CD4-positive, alpha-beta T cell treated with Interleukin-17A for 1 hour (primary cell): ENCODE results near the gene PSD.
A peak's percentile ranks its signal among the peaks of the same experiment; 100 is the strongest.

Source experiments
- DNase-seq: peaks from one replicate; pipeline ENCODE4 v3.0.0-alpha.2; 2020

PSD gene

GRCh38 chr10:102382871-102383270, 35.7 kb downstream of the PSD start:
- DNase-seq, result no peak

DNA sequence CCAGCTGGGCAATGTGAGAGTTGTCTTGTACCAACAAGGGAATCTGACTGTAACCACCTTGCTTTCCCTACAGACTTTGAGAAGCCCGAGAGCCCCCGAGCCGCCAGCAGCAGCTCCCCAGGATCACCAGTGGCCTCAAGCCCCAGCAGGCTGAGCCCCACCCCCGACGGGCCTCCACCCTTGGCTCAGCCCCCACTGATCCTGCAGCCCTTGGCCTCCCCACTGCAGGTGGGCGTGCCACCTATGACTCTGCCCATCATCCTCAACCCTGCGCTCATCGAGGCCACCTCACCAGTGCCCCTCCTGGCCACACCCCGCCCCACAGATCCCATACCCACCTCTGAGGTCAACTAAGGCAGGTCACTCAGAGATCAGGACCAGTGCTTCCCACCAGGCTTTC, 36.6 kb downstream of the PSD start:
- DNase-seq, result no peak

GRCh38 chr10:102379383-102379782, 39.2 kb downstream of the PSD start:
- no peak for DNase-seq

DNA sequence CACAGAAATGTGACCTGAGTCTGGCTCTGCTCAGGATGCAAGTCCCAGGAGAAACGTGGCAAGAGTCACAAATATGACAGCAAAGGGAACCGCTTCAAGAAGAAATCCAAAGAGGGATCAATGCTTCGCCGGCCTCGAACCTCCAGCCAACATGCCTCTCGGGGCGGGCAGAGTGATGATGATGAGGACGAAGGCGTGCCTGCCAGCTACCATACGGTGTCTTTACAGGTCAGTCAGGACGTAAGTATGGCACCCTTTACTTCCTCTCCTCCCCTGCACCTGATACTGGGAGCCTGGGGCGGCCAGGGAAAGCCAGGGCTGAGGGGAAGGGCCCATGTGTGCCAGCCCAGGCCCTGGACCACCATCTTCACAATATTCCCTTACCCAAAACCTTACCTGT, 41.7 kb downstream of the PSD start:
- no peak for DNase-seq

GRCh38 chr10:102375867-102376266, 42.7 kb downstream of the PSD start:
- DNase-seq, result no peak

DNA sequence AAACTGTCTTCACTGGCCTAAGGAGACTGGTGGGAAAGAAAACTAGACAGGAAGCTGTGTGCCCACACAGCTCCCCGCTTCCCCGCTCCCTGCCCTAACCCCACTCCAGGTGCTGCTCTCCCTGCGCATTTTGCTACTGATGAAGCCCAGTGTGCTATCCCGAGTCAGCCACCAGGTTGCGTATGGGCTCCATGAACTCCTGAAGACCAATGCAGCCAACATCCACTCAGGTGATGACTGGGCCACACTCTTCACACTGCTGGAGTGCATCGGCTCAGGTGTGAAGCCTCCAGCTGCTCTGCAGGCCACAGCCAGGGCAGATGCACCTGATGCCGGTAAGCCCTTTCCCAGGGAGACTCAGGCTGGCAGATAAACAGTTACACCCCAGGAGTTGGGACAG, 43.3 kb downstream of the PSD start:
- peak; percentile 19 for DNase-seq

GRCh38 chr10:102371295-102371694, 47.3 kb downstream of the PSD start:
- DNase-seq, result no peak

DNA sequence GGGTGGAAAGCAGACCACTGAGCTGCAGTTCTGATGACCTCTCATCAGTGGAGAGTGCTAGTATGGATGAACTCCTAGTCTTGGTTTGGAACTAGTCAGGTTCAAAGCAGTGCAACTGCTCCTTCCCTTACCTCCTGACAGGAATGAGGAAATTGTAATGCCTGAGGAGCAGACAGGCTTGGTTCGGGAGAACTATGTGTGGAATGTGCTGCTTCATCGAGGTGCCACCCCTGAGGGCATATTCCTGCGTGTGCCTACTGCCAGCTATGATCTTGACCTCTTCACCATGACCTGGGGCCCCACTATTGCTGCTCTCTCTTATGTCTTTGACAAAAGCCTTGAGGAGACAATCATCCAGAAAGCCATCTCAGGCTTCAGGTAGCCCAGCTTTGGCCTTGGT, 50.5 kb downstream of the PSD start:
- DNase-seq, result no peak

GRCh38 chr10:102367441-102367840, 51.1 kb downstream of the PSD start:
- DNase-seq, result no peak

GRCh38 chr10:102358712-102359382, 59.7 kb downstream of the PSD start:
- no peak for DNase-seq

DNA sequence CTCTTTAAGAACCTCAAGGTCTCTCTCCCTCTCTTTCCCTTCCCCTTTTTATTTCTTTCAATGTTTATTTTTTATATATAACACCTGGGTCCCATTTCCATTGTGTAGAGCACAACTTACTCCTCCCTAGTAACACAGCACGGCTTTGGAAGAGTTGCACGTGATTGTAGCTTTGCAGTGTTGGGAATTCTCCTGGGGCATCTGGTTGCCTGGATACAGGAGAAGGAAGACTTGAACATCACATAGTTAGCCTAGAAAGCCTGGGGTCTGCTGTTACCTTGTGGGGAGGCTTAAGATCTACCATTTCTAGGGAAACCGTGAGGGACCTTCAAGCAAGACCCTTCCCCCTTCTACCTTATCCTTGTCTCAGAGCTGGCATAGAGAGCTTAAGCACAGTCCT, 64.1 kb downstream of the PSD start:
- DNase-seq, result no peak
